Stimulated activated CD8-positive, alpha-beta memory T cell treated with anti-CD3 and anti-CD28 coated beads, Interleukin-15, amount 100 ng/mL, for 48 hours (primary cell): Measurements from ENCODE around the gene GGCX.
A peak's percentile ranks its signal among the peaks of the same experiment; 100 is the strongest.
"Not testable (repeated sequence)": the region's sequence is repeated elsewhere in the genome, so short reads cannot be mapped to it uniquely, and the experiment has no call there.

Experiments used
- DNase-seq, 2 donors: peaks; one replicate each; pipeline ENCODE4 v3.0.0-alpha.2; 2020; ENCODE audit warnings: low read depth in 2 of 2

Gene GGCX

DNA sequence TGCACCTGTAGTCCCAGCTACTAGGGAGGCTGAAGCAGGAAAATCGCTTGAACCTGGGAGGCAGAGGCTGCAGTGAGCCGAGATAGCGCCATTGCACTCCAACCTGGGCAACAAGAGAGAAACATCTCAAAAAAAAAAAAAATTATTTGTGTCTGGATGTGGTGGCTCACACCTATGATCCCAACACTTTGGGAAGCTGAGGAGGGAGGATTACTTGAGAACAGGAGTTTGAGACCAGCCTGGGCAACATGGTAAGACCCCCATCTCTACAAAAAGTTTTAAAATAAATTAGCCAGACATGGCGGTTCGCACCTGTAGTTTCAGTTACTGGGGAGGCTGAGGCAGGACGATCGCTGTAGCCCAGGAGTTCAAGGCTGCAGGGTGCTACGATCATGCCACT is 14.4 kb upstream of the GGCX start:
- DNase-seq = no peak

DNA sequence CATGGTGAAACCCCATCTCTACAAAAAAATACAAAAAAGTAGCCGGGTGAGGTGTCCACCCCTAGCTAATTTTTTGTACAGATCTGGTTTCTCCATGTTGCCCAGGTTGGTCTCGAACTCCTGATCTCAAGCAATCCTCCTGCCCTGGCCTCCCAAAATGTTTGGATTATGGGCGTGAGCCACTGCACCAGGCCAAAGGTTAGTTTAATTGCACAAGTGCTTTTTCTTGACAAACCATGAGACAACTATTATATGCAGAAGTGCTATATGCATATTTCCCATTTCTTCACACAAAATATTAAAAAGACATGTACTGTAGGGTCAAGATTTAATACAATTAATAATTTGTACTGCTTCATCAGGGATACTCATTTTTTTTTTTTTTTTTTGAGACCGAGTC is 5.0 kb upstream of the GGCX start:
- no peak for DNase-seq

DNA sequence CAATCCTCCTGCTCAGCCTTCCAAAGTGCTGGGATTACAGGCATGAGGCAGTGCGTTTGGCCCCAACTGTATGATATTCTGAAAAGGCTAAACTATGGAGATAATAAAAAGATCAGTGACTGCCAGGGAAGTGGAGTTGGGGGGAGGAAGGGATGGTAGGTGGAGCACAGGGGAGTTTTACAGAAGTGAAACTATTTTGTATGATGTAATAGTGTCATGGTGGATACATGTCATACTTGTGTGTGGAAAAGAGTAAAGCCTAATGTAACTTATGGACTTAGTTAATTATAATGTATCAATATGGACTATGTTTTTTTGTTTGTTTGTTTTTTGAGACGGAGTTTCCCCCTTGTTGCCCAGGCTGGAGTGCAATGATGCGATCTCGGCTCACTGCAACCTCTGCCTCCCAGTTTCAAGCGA is 2.9 kb upstream of the GGCX start:
- no peak for DNase-seq

DNA sequence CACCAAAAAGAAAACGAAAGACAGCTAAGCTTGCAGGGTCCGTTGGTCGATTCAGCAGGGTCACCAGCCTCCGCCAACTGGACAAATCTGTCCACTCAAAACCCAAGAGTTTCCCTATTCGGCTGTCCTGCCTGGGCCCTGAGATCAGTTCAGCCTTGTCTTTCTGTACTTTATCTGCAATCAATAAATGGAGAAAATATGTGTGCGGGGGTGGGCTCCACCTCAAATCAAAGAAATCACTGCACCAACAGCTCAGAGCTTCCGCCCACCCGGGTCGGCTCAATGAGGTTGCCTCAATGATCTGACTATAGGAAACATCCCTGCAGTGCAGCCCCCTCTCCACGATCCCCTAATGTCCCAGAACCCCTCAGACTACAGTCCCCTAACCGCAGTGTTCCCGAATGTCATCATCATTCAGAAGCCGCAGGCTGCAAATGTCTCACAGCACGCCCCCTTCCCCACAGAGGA is 447 bp downstream of the GGCX start:
- no peak for DNase-seq

DNA sequence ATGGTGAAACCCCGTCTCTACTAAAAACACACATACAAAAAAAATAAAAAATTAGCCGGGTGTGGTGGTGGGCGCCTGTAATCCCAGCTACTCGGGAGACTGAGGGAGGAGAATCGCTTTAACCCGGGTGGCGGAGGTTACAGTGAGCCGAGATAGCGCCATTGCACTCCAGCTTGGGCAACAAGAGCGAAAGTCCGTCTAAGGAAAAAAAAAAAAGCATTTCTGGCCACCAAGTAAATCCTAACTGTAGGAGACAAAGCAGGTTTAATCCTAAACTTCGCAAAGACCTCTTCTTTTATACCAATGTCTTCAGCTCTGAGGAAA is 928 bp downstream of the GGCX start:
- not testable (repeated sequence) for DNase-seq

DNA sequence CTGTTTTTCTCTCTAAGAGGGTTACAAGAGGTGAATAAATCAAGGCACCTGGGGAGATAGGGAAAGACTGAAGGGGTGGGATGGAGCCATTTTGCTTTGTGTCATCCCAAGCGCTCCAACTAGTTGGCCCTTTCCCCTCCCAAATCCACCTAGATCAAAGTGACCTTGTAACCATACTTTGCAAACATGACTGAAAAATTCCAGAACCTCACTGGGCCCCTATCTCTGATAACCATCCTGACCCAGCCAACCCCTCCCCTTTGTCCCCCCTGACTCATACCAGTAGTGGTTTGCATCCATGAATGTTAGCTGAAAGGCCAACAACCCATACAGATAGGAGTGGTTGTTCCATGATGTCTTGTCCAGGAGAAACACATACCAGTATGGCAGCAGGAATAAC is 3.1 kb downstream of the GGCX start:
- no peak for DNase-seq

DNA sequence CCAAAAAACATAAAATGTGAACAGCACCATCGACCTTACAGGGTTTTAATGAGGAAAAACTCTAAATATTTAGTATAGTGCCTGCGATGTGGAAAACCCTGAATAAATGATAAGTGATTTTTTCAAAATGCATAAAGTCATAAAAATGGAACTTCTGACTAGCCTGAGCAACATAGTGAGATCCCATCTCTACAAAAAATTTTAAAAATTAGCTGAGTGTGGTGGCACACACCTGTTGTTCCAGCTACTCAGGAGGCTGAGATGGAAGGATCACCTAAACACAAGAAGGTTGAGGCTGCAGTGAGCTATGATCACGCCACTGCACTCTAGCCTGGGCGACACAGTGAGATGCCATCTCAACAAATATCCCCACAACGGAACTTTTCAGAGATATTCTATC is 4.2 kb downstream of the GGCX start:
- DNase-seq = no peak

DNA sequence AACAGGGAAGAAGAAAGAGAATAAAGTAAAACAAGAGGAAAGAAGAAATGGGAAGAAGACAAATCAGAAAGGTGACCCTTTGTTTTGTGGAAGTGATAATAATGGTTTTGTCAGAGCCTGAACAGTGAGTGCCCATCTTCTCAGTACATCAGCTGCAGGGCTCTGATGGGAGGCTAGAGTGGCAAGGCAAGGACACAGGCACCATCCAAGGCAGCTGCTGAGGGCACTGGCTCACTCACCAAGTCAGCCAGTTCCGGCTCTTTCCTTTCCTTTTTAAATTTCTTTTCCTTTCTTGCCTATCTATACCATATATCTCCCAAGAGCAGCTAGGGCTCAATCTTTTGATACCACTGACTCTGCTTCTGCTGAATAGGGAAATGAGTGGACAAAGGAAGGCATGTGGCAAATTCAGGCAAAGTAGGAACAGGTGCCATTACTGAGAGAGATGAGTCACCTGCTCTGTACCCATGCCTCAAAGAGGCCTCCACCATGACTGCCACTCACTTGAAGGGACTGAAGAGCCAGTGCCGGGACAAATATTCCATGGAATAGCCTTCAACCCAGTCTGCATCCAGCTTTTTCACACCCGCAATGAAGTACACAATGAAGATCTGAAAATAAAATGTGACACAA is 6.2 kb downstream of the GGCX start:
- no peak for DNase-seq

DNA sequence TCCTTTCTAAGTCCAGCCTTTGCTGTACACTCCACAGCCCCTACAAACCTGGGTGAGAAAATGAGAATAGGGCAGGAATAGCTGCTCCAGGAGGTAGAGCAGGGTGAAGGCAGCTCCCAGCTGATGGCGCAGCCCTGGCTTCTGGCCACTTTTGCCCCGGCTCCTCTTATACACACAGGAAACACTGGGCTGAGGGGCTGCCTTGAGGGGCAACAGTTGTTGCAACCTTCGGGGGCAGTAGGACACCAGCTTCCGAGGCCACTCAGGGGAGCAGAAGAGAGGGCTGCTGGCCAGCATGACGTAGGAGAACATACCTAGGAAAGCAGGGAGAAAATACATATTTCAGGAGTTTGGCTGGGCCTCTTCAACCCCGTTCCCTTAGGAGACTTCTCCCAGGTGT is 8.1 kb downstream of the GGCX start:
- no peak for DNase-seq

DNA sequence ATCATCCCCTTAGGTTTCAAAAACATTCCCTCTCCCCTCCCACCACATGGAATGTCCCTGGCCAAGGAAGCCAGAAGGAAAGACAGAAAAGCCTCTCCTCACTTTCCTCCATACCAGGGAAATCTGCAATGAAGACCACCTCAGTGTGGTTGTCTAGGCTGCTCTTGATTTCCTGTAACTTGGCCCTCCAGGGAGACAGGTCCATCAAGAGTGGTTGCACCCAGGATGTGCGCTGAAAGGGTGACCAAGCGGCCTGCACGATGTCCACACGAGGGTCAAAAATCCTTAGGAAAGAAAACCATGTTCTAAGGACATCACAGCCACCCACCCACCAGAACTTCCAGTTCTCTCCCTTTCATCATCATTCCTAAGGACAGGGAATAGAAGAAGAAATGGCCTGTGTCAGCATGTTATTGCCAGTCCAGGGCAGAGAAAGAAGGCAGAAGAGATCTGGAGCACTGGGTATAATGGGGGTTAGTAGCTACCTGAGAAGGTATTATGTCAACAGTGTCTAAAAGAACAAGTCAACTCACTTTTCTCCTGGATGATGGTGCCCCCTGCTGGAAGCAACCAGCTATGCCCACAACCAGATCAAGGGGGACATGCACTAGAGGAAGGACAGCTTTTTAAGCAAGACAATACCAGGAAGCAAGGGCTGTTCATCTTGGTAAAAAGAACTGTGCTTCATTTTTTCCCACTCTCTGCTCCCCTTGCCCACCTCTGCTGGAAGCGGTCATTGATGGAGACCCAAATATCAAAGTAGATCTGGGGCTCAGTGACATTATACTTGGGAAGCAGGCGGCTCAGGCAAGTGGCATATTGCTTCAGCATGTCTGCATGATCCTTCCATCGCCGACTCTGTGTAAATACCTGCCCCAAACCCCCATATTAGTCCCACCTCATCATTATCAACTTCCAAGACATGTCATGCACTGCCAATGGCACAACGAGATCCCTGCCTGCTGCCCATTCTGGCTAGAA is 9.3 kb downstream of the GGCX start:
- peak; percentile 63 to 67 for DNase-seq

DNA sequence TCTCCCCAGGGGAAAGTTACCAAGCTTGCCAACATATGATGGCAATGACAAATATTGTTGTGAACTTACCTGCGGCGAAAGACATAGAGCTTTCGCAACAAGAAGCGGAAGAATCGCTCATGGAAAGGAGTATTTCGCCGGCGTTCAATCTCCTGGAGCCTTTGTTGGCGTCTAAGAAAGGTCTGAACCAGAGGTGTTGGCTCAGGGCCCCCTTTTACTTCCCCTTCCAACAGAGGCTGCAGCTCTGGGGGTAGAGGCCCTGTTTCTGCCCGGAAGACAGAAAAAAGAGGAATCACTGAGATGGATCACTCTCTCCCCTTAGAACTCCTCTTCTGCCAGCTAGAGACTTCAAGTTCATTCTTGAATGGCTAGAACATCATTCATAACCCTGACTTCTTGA is 10.8 kb downstream of the GGCX start:
- no peak for DNase-seq

DNA sequence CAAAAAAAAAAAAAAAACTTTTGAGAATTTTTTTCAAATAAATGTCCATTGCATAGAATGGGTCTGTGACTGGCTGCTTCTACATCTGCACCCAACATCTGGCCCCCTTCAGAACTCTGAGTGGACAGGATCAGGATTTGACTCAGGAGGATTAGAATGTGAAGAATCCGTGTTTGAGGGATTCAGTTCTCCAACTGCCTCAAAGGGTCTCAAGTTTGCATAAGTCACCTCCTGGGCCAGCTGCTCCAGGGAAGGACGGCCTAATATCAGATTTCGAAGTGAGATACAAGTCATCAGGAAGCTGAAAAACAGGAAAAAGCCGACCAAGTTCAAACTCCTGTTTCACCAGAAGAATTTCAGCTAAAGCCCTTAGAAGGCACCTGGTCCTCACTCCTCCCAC is 11.5 kb downstream of the GGCX start:
- DNase-seq = no peak

DNA sequence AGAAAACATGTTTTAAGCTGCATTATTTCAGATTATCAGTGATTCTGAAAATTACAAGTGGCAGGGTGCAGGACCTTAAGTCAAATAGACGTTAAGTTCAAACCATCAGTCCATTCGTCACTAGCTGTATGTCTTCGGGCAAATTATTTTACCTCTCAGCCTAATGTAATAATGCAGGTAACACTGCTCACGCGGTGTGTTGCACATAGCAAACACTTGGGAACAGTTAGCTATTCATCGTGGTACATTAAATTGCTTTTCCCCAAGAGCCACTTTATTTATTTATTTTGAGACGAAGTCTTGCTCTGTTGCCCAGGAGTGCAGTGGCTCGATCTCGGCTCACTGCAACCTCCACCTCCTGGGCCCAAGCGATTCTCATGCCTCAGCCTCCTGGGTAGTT is 12.2 kb downstream of the GGCX start:
- DNase-seq = no peak

DNA sequence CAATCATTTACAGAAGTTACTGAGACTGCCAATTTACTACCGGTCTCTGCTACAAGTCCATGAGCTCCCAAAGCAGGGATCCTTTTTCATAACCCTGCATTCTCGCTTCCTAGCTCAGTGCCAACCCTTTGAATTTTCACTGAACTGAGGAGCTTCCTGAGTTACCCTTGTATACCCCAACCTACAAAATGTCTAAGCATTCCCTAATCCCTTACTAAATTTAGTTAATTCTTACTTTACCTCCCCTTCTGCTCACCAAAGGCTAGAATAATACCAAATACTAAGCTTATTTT is 12.7 kb downstream of the GGCX start:
- no peak for DNase-seq

DNA sequence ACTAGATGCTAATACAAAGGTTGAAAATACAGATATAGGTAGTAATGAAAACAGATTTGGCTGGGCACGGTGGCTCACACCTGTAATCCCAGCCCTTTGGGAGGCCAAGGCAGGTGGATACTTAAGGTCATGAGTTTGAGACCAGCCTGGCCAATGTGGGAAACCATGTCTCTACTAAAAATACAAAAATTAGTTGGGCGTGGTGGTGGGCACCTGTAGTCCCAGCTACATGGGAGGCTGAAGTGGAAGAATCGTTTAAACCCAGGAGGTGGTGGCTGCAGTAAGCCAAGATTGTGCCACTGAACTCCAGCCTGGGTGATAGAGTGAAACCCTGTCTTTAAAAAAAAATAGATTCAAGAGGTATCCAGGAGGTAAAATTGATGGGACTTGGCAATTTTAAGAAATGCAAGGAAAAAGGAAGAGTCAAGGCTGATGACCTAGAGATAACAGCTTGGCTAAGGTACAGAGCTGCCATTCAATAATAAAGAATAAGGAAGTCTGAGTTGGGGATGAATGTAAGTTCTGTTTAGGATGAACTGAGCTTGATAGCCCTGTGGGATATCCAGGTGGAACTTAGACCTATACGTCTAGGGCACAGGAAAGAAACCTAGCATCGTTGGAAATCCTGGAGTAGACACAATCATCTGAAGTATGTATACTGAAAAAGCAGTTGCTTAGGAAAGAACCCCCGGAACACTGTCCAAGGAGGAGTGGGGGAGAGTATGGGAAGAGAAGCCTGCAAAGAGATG is 13.3 kb downstream of the GGCX start:
- no peak for DNase-seq

DNA sequence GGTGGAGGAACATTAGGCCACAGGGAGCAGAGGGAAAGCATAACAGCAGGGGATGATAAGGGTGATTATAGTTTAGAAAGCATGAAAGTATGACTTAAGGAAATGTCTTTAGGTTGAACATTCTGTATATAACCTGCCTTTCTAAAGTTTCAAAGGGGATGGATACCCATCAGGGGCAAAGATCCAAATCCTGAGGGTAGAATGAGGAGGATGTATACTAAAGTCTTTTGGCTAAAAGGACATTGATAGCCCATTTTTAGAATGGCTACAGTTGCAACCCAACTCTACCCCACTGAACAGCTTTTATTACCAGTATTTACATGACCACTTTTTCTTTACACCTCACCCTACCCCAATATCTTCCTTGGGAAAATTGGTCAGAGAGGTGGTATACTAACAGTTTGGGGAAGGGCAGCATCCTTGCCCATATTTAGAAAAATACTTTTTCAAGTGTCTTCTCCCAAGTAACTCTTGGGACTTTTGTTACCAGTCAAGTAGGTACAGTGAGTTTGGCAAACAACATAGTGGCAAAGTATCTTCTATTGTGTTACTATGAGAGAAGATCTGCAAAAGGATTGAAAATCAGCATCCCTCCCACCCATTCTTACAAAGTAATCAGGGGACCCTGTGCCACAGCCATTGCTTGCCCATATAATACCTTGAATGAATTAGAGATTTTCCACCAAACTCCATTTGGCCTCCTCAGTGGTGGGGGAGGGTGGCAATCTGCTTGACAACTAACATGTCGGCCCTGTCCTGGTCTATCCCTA is 14.0 kb downstream of the GGCX start:
- DNase-seq = no peak

DNA sequence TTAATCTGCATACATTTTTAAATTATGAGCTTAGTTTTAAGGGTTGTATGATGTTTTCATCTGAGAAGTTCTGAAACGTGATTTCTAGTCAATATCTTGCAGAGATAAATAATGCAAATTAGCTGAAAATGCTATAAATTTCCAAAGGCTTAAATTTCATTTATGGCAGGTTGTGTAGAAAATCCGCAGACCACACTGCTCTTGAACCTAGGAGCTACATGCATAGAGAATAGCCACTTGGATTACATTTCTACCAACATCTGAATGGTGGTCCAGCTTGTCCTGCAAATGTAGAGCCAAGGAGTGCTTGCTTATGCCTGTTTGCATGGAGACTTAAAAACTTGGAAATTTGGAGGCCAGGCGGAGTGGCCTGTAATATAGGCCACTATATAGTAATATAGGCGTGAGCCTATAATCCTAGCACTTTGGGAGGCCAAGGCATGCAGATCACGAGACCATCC is 15.5 kb downstream of the GGCX start:
- no peak for DNase-seq

DNA sequence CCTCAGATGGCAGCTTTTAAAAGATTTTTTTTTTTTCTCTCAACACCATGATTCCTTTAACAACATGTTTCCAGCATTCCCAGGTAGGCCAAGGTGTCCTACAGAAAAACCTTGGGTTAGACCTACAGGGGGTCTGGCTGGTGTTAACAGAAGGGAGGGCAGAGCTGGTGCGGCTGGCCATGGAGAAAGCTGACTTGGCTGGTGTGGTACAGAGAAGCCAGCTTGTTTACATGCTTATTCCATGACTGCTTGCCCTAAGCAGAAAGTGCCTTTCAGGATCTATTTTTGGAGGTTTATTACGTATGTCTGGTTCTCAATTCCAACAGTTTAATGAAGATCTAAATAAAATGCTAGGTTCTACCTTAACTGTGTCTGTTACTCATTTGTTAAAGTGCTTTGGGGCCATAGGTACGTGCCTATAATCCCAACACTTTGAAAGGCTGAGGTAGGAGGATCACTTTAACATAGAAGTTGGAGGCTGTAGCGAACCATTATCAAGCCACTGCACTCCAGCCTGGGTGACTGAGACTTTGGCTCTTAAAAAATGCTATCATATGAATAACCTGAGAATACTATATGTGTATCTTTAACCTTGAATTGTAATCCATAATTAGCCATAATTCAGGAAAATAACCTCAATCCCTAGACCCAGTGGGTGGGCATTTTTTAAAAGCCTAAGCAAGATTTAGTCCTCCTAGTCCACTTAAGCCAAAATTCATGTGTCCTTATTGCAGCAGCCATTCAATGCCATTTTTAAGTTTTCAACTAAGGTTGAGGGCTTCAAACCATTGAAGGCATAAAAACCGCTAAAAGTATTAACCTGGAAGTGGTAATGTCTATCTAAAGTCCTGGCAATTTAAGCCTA is 16.1 kb downstream of the GGCX start:
- DNase-seq = not testable (repeated sequence)

DNA sequence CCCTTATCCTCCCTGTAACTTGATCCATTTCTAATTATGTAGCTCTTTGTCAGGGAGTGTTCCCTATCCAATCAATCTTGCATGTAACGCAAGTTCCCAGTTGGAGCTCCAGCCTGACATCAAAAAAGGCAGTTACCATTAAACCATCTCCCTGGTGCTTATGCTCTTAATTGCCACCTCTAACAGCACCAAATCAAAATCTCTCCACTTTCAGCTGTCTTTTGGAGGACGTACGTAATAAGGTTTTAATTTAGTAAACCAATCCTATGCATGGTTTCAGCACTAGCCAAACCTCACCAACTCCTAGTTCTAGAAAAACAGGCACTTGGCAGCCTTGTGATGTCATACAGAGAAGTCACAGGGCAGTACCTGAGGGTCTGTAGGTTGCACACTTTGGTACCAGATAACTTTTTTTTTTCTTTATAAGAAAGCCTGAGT is 17.0 kb downstream of the GGCX start:
- DNase-seq = not testable (repeated sequence)

DNA sequence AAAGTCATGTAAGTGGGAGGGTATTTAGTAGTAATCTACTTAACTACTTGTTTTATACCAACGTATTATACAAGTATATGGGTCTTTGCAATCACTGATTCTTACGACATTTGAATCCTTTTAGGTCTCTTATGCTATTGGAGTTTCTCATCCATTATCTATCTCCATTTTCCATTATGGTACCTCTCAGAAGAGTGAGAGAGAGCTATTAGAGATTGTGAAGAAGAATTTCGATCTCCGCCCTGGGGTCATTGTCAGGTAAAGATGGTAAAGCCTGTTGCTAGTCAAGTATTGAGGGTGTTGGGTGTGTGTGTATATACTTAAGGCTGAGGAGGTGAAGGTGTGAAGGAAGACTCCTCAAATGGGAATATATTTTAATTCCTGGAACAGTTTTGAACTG is 18.5 kb downstream of the GGCX start:
- no peak for DNase-seq
